NCI-H748 (cell line): ENCODE results near the gene ARSB.
A peak's percentile ranks its signal among the peaks of the same experiment; 100 is the strongest.

Experiments
- DNase-seq: peaks from one replicate; lab custom pipeline; 2025; ENCODE audit not compliant: unreplicated experiment; lab: John Stamatoyannopoulos, UW

The ARSB gene

GRCh38 chr5:78985116-78985724 lies at the start of gene ARSB:
Gene ARSB (minus strand): TSS chr5:78985310. CDS start chr5:78985248, 62 bp downstream.
- DNase-seq, result peak; percentile 76

- no peak for DNase-seq
Measured at GRCh38 chr5:79032782-79033181, 47.7 kb upstream of the ARSB start.

GRCh38 chr5:79032031-79032695 lies 47.1 kb upstream of the ARSB start:
- DNase-seq, result no peak

- DNase-seq, result no peak
Measured at GRCh38 chr5:79031485-79031867, 46.4 kb upstream of the ARSB start.

- DNase-seq, result no peak
Measured at GRCh38 chr5:79030663-79031484, 45.8 kb upstream of the ARSB start.

- DNase-seq, result peak; percentile 79
Measured at GRCh38 chr5:79025054-79025472, 40.0 kb upstream of the ARSB start.

GRCh38 chr5:79023947-79024346 lies 38.8 kb upstream of the ARSB start:
- no peak for DNase-seq

GRCh38 chr5:79023348-79023747 lies 38.2 kb upstream of the ARSB start:
- DNase-seq, result peak; percentile 17

GRCh38 chr5:79022771-79023170 lies 37.7 kb upstream of the ARSB start:
- DNase-seq, result no peak

GRCh38 chr5:79021753-79022152 lies 36.6 kb upstream of the ARSB start:
- no peak for DNase-seq

- peak; percentile 66 for DNase-seq
Measured at GRCh38 chr5:79020861-79021561, 35.9 kb upstream of the ARSB start.

GRCh38 chr5:79014631-79015030 lies 29.5 kb upstream of the ARSB start:
- no peak for DNase-seq

GRCh38 chr5:79011869-79012268 lies 26.8 kb upstream of the ARSB start:
- DNase-seq, result no peak

- DNase-seq, result no peak
Measured at GRCh38 chr5:79011219-79011836, 26.2 kb upstream of the ARSB start.

GRCh38 chr5:79008362-79008761 lies 23.3 kb upstream of the ARSB start:
- no peak for DNase-seq

- no peak for DNase-seq
Measured at GRCh38 chr5:79007872-79008271, 22.8 kb upstream of the ARSB start.

GRCh38 chr5:79005936-79006631 lies 21.0 kb upstream of the ARSB start:
- no peak for DNase-seq

GRCh38 chr5:79005151-79005550 lies 20.0 kb upstream of the ARSB start:
- DNase-seq, result peak; percentile 40

- DNase-seq, result no peak
Measured at GRCh38 chr5:79002374-79002773, 17.3 kb upstream of the ARSB start.

GRCh38 chr5:79001471-79001870 lies 16.4 kb upstream of the ARSB start:
- DNase-seq, result no peak
